ENCODE measurements around the gene PAAF1. TPM values are rescaled to one million over a fixed set of nuclear protein-coding genes. Genes with fewer than 3 reads are reported as not detected.

The PAAF1 gene
- total and polyA plus RNA-seq, 2 of the 13 experiments (the other 11 are each of a cell fraction or from before 2014, with no cell fraction given), result 13.5 to 28.8 TPM

DNA sequence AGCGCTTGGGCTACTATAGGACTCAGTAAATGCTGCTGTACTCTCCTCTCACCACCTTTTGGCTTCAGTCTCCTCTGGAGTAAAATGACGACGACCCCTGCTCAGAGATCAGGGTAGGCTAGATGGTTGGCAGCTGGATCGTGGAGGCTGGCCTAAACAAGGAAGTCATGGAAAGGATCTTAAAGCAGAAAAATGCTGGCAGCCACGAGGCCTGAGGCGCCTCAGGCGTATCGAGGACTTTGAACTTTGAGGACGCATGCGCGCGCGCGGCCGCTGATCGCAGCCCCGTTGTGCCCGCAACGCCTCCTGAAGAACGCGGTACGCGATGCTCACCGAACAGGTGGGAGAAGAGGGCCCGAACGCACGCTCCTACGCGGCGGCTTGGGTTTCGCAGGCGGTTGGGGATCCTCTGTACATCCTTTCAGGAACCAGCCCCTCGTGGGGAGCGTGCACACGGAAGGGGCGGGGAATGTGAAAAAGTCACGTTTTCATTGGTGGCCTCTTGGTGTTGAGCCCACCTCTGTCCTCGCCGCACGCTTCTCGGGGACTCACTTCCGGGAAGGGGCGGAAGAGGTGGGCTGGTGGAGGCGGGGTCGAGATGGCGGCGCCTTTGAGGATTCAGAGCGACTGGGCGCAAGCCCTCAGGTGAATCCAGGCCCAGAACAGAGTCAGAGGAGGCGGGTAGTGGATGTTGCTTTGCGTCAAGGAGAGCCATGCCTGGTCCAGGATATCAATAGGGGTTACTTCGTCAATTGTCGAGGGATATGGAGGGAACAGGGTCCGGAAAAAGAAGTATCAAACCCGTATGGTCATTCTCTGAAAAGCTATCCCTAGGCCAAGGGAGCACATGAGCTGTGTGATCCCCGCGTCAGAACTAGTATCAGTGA is at the start of gene PAAF1, which contains the start of gene COA4 (continued):
- TF ChIP-seq DRAP1 (CRISPR knock-in tag; IDR thresholded peaks at IDR 0.05) (peak; percentile 84), YY1 (IDR thresholded peaks at IDR 0.05; ENCODE audit: insufficient read depth, insufficient replicate concordance, low read depth, low read length) (peak; percentile 87), PRDM15 (CRISPR knock-in tag; IDR thresholded peaks at IDR 0.05) (no peak), CC2D1A (CRISPR knock-in tag; IDR thresholded peaks at IDR 0.05) (no peak), ZNF441 (CRISPR knock-in tag; IDR thresholded peaks at IDR 0.05; ENCODE audit: borderline replicate concordance) (no peak; the same call in 1 of the 2 replicates), SRY (CRISPR knock-in tag; IDR thresholded peaks at IDR 0.05) (0 out of 2 replicates have a peak, but pooled peaks have one; percentile 36), PTBP1 (IDR thresholded peaks at IDR 0.05; ENCODE audit: low read depth, low read length, poor library complexity, severe bottlenecking) (no peak), ZNF556 (CRISPR knock-in tag; IDR thresholded peaks at IDR 0.05; ENCODE audit: borderline replicate concordance) (peak; percentile 88; the same call in 1 of the 2 replicates), ZNF34 (CRISPR knock-in tag; IDR thresholded peaks at IDR 0.05; ENCODE audit: borderline replicate concordance) (peak; percentile 77; the same call in 1 of the 2 replicates), SOX5 (CRISPR knock-in tag; IDR thresholded peaks at IDR 0.05; ENCODE audit: borderline replicate concordance) (no peak; the same call in 1 of the 2 replicates), SALL2 (CRISPR knock-in tag; IDR thresholded peaks at IDR 0.05) (no peak; the same call in 1 of the 2 replicates), ZNF7 (CRISPR knock-in tag; IDR thresholded peaks at IDR 0.05) (no peak), ZNF619 (CRISPR knock-in tag; IDR thresholded peaks at IDR 0.05) (peak; percentile 76; the same call in 1 of the 2 replicates), ZNF468 (CRISPR knock-in tag; IDR thresholded peaks at IDR 0.05) (no peak), MAFK (conservative IDR thresholded peaks at IDR 0.05 in 1 of 2, IDR thresholded peaks at IDR 0.05 in 1 of 2; ENCODE audit: low read length in 2 of 2) (no peak), ZNF501 (CRISPR knock-in tag; IDR thresholded peaks at IDR 0.05) (peak; percentile 86)
- TF ChIP-seq, protein P1, sequence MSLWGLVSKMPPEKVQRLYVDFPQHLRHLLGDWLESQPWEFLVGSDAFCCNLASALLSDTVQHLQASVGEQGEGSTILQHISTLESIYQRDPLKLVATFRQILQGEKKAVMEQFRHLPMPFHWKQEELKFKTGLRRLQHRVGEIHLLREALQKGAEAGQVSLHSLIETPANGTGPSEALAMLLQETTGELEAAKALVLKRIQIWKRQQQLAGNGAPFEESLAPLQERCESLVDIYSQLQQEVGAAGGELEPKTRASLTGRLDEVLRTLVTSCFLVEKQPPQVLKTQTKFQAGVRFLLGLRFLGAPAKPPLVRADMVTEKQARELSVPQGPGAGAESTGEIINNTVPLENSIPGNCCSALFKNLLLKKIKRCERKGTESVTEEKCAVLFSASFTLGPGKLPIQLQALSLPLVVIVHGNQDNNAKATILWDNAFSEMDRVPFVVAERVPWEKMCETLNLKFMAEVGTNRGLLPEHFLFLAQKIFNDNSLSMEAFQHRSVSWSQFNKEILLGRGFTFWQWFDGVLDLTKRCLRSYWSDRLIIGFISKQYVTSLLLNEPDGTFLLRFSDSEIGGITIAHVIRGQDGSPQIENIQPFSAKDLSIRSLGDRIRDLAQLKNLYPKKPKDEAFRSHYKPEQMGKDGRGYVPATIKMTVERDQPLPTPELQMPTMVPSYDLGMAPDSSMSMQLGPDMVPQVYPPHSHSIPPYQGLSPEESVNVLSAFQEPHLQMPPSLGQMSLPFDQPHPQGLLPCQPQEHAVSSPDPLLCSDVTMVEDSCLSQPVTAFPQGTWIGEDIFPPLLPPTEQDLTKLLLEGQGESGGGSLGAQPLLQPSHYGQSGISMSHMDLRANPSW (CRISPR knock-in tag; IDR thresholded peaks at IDR 0.05; ENCODE audit: borderline replicate concordance), result peak; percentile 64; the same call in 1 of the 2 replicates
- TF ChIP-seq, protein P2, sequence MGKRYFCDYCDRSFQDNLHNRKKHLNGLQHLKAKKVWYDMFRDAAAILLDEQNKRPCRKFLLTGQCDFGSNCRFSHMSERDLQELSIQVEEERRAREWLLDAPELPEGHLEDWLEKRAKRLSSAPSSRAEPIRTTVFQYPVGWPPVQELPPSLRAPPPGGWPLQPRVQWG (CRISPR knock-in tag; IDR thresholded peaks at IDR 0.05; ENCODE audit: borderline replicate concordance, low read depth), result no peak
- TF ChIP-seq, protein P3, sequence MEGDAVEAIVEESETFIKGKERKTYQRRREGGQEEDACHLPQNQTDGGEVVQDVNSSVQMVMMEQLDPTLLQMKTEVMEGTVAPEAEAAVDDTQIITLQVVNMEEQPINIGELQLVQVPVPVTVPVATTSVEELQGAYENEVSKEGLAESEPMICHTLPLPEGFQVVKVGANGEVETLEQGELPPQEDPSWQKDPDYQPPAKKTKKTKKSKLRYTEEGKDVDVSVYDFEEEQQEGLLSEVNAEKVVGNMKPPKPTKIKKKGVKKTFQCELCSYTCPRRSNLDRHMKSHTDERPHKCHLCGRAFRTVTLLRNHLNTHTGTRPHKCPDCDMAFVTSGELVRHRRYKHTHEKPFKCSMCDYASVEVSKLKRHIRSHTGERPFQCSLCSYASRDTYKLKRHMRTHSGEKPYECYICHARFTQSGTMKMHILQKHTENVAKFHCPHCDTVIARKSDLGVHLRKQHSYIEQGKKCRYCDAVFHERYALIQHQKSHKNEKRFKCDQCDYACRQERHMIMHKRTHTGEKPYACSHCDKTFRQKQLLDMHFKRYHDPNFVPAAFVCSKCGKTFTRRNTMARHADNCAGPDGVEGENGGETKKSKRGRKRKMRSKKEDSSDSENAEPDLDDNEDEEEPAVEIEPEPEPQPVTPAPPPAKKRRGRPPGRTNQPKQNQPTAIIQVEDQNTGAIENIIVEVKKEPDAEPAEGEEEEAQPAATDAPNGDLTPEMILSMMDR (CRISPR knock-in tag; IDR thresholded peaks at IDR 0.05), result peak; percentile 9; the same call in 1 of the 2 replicates
